Activated T-cell treated with anti-CD3 and anti-CD28 coated beads, Interleukin-2, amount 50 U/mL, for 72 hours (primary cell): Measurements from ENCODE around the gene CD93. TPM values are rescaled to one million over a fixed set of nuclear protein-coding genes. Genes with fewer than 3 reads are reported as not detected.
A peak's percentile ranks its signal among the peaks of the same experiment; 100 is the strongest.

ENCODE experiments used
- ATAC-seq, 2 donors: fragments of 150-1000 bp; cut with Tn5 transposase; replicated peaks in 1 of 2; 2 replicates each; pipeline ENCODE4 v1.10.0; 2021; ENCODE audit warnings: moderate library complexity in 2 of 2, mild to moderate bottlenecking in 1 of 2
- DNase-seq, 2 donors: peaks; one replicate each; pipeline ENCODE4 v3.0.0; 2021 to 2022; ENCODE audit warnings: mixed read lengths in 1 of 2
- H3K27ac Mint-ChIP-seq: one replicate; pipeline ENCODE4 v1.8.0; 2022; ENCODE audit warnings: mild to moderate bottlenecking, moderate library complexity, mixed read lengths
- H3K27me3 Mint-ChIP-seq: one replicate; pipeline ENCODE4 v1.8.0; 2022; ENCODE audit warnings: low read depth, mixed read lengths
- H3K36me3 Mint-ChIP-seq, 2 donors: one replicate each; pipeline ENCODE4 v1.8.0; 2022; ENCODE audit warnings: mixed read lengths in 2 of 2, mild to moderate bottlenecking in 1 of 2; ENCODE audit not compliant: insufficient read depth in 2 of 2
- H3K4me1 Mint-ChIP-seq: one replicate; pipeline ENCODE4 v1.8.0; 2022; ENCODE audit warnings: low read depth, mixed read lengths
- H3K4me3 Mint-ChIP-seq, 2 donors: one replicate each; pipeline ENCODE4 v1.8.0; 2022; ENCODE audit warnings: mild to moderate bottlenecking in 2 of 2, mixed read lengths in 2 of 2, moderate library complexity in 2 of 2
- H3K9me3 Mint-ChIP-seq, 2 donors: one replicate each; pipeline ENCODE4 v1.8.0; 2022; ENCODE audit warnings: mixed read lengths in 2 of 2
- total RNA-seq, 2 donors: library from RNA; stranded (reverse); gene quantifications; one replicate each; pipeline ENCODE4 v1.2.3, GENCODE V29; 2022

CD93 gene
- total RNA-seq, 2 donors from 2014 or later, result 0.36 to 2.0 TPM

- no peak for DNase-seq
- no peak for ATAC-seq
- no peaks in the 10 kb centered on the region for H3K27me3 Mint-ChIP-seq
- H3K36me3 Mint-ChIP-seq, result no peaks in the 10 kb centered on the region
- no peak overlapping the region for H3K27ac Mint-ChIP-seq
- no peaks in the 10 kb centered on the region for H3K9me3 Mint-ChIP-seq
- H3K4me3 Mint-ChIP-seq, result no peak overlapping the region
- H3K4me1 Mint-ChIP-seq, result no peaks in the 10 kb centered on the region
Measured at GRCh38 chr20:23125625-23126191, 39.6 kb upstream of the CD93 start.

- DNase-seq, result no peak
- H3K36me3 Mint-ChIP-seq, result no peaks in the 10 kb centered on the region
- no peak overlapping the region for H3K27ac Mint-ChIP-seq
- H3K9me3 Mint-ChIP-seq, result no peaks in the 10 kb centered on the region
- ATAC-seq, result no peak
- H3K4me3 Mint-ChIP-seq, result no peak overlapping the region
- no peaks in the 10 kb centered on the region for H3K4me1 Mint-ChIP-seq
- peaks cover 3% of the 10 kb centered on the region for H3K27me3 Mint-ChIP-seq
Measured at GRCh38 chr20:23125159-23125558, 39.0 kb upstream of the CD93 start.

- Mint-ChIP-seq H3K36me3 (no peaks in the 10 kb centered on the region), H3K27me3 (peaks cover 7% of the 10 kb centered on the region), H3K27ac (no peak overlapping the region), H3K4me1 (no peaks in the 10 kb centered on the region), H3K9me3 (no peaks in the 10 kb centered on the region), H3K4me3 (no peak overlapping the region)
- DNase-seq (no peak), ATAC-seq (no peak)
Measured at GRCh38 chr20:23123886-23124285, 37.8 kb upstream of the CD93 start.

- H3K27ac Mint-ChIP-seq, result no peak overlapping the region
- ATAC-seq (no peak), DNase-seq (no peak)
- H3K4me1 Mint-ChIP-seq, result no peaks in the 10 kb centered on the region
- peaks cover 7% of the 10 kb centered on the region for H3K27me3 Mint-ChIP-seq
- no peak overlapping the region for H3K4me3 Mint-ChIP-seq
- H3K9me3 Mint-ChIP-seq, result no peaks in the 10 kb centered on the region
- no peaks in the 10 kb centered on the region for H3K36me3 Mint-ChIP-seq
Measured at GRCh38 chr20:23122796-23123655, 36.9 kb upstream of the CD93 start.

GRCh38 chr20:23122321-23122720, 36.2 kb upstream of the CD93 start:
- H3K27ac Mint-ChIP-seq, result no peak overlapping the region
- no peak for ATAC-seq
- no peak for DNase-seq
- H3K36me3 Mint-ChIP-seq, result no peaks in the 10 kb centered on the region
- no peaks in the 10 kb centered on the region for H3K9me3 Mint-ChIP-seq
- no peaks in the 10 kb centered on the region for H3K4me1 Mint-ChIP-seq
- peaks cover 7% of the 10 kb centered on the region for H3K27me3 Mint-ChIP-seq
- no peak overlapping the region for H3K4me3 Mint-ChIP-seq

GRCh38 chr20:23121751-23122320, 35.7 kb upstream of the CD93 start:
- H3K36me3 Mint-ChIP-seq, result no peaks in the 10 kb centered on the region
- H3K9me3 Mint-ChIP-seq, result no peaks in the 10 kb centered on the region
- ATAC-seq, result peak in 1 of 2 donors; percentile 17
- peaks cover 7% of the 10 kb centered on the region for H3K27me3 Mint-ChIP-seq
- no peak for DNase-seq
- H3K4me3 Mint-ChIP-seq, result no peak overlapping the region
- no peak overlapping the region for H3K27ac Mint-ChIP-seq
- H3K4me1 Mint-ChIP-seq, result no peaks in the 10 kb centered on the region

- Mint-ChIP-seq H3K36me3 (no peaks in the 10 kb centered on the region), H3K27ac (no peak overlapping the region), H3K9me3 (no peaks in the 10 kb centered on the region), H3K27me3 (peaks cover 7% of the 10 kb centered on the region), H3K4me1 (no peaks in the 10 kb centered on the region), H3K4me3 (no peak overlapping the region)
- DNase-seq (no peak), ATAC-seq (no peak)
Measured at GRCh38 chr20:23120936-23121750, 35.0 kb upstream of the CD93 start.

GRCh38 chr20:23120261-23120660, 34.1 kb upstream of the CD93 start:
- Mint-ChIP-seq H3K27me3 (peaks cover 7% of the 10 kb centered on the region), H3K4me1 (no peaks in the 10 kb centered on the region), H3K36me3 (no peaks in the 10 kb centered on the region), H3K27ac (no peak overlapping the region), H3K4me3 (no peak overlapping the region), H3K9me3 (no peaks in the 10 kb centered on the region)
- ATAC-seq (no peak), DNase-seq (no peak)

GRCh38 chr20:23119456-23120216, 33.5 kb upstream of the CD93 start:
- Mint-ChIP-seq H3K36me3 (no peaks in the 10 kb centered on the region), H3K4me1 (no peaks in the 10 kb centered on the region), H3K27ac (no peak overlapping the region), H3K4me3 (no peak overlapping the region), H3K9me3 (no peaks in the 10 kb centered on the region), H3K27me3 (peaks cover 7% of the 10 kb centered on the region)
- no peak for DNase-seq
- ATAC-seq, result no peak

GRCh38 chr20:23118766-23119165, 32.6 kb upstream of the CD93 start:
- H3K9me3 Mint-ChIP-seq, result no peaks in the 10 kb centered on the region
- H3K36me3 Mint-ChIP-seq, result no peaks in the 10 kb centered on the region
- no peak overlapping the region for H3K27ac Mint-ChIP-seq
- no peak for DNase-seq
- peaks cover 7% of the 10 kb centered on the region for H3K27me3 Mint-ChIP-seq
- ATAC-seq, result no peak
- no peaks in the 10 kb centered on the region for H3K4me1 Mint-ChIP-seq
- H3K4me3 Mint-ChIP-seq, result no peak overlapping the region

- H3K4me3 Mint-ChIP-seq, result no peak overlapping the region
- DNase-seq, result no peak
- H3K36me3 Mint-ChIP-seq, result no peaks in the 10 kb centered on the region
- ATAC-seq, result no peak
- no peaks in the 10 kb centered on the region for H3K4me1 Mint-ChIP-seq
- H3K9me3 Mint-ChIP-seq, result no peaks in the 10 kb centered on the region
- no peak overlapping the region for H3K27ac Mint-ChIP-seq
- peaks cover 7% of the 10 kb centered on the region for H3K27me3 Mint-ChIP-seq
Measured at GRCh38 chr20:23118144-23118543, 32.0 kb upstream of the CD93 start.

- Mint-ChIP-seq H3K4me3 (no peak overlapping the region), H3K4me1 (no peaks in the 10 kb centered on the region), H3K36me3 (no peaks in the 10 kb centered on the region), H3K27ac (no peak overlapping the region), H3K27me3 (peaks cover 7% of the 10 kb centered on the region), H3K9me3 (no peaks in the 10 kb centered on the region)
- DNase-seq (no peak), ATAC-seq (no peak)
Measured at GRCh38 chr20:23117738-23118137, 31.6 kb upstream of the CD93 start.
